HL-60 (cell line): ENCODE results near the gene ADAMTS14.

ENCODE experiments used
- DNase-seq, 2 experiments: peaks; one replicate each; pipeline ENCODE4 v3.0.0-alpha.2; 2010 to 2020; ENCODE audit warnings: low read depth in 1 of 2, low spot score in 1 of 2
- H3K27ac ChIP-seq: fragments of 250-450 bp; sonication (Bioruptor Pico); replicated peaks from 2 replicates; pipeline ENCODE4 v1.5.1; 2020; ENCODE audit warnings: mild to moderate bottlenecking, moderate library complexity
- H3K27me3 ChIP-seq: fragments of 250-450 bp; sonication (Bioruptor Pico); 2 replicates; pipeline ENCODE4 v1.5.1; 2021; ENCODE audit warnings: mild to moderate bottlenecking, moderate library complexity; ENCODE audit not compliant: insufficient read depth, poor library complexity, severe bottlenecking
- H3K4me3 ChIP-seq: replicated peaks from 2 replicates; pipeline ENCODE4 v1.5.1; 2011; ENCODE audit warnings: mild to moderate bottlenecking, control low read depth, low read length; ENCODE audit not compliant: insufficient read depth
- GABPA ChIP-seq: IDR thresholded peaks from 2 replicates; pipeline ENCODE4 v1.6.1; 2012; ENCODE audit warnings: low read depth
- POLR2AphosphoS5 ChIP-seq: IDR thresholded peaks from 2 replicates; pipeline ENCODE4 v1.6.1; 2012; ENCODE audit warnings: low read depth
- SPI1 ChIP-seq: IDR thresholded peaks from 2 replicates; pipeline ENCODE4 v1.6.1; 2012; ENCODE audit warnings: low read depth, mild to moderate bottlenecking, borderline replicate concordance
- TF ChIP-seq, protein P1 (sequence below): IDR thresholded peaks from one replicate; pipeline ENCODE4 v1.5.1; 2011; ENCODE audit warnings: low read length, control low read depth, inconsistent platforms; ENCODE audit not compliant: insufficient read depth
- TF ChIP-seq, protein P2 (sequence below): IDR thresholded peaks from 2 replicates; pipeline ENCODE4 v1.6.1; 2012; ENCODE audit warnings: low read depth; ENCODE audit not compliant: insufficient replicate concordance

Gene ADAMTS14

DNA sequence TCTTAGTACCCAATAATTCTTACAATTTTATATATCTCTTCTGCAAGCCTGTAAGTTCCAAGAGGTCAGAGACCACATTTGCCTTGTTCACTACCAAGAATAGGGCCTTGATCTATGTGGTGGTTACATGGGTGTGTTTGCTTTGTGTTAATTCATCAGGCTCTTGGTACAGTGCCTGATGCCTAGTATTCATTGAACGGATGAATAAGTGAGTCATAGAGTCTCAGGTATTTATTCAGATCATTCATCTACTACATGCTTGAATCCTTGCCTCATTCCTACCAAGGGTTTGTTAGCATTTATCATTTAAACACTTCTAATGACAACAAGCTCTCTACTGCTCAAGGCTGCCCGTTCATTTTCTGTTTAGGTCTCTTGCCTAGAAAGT is 132.1 kb downstream of the ADAMTS14 start:
- TF ChIP-seq GABPA (no peak), POLR2AphosphoS5 (no peak), SPI1 (no peak)
- TF ChIP-seq, protein P1, sequence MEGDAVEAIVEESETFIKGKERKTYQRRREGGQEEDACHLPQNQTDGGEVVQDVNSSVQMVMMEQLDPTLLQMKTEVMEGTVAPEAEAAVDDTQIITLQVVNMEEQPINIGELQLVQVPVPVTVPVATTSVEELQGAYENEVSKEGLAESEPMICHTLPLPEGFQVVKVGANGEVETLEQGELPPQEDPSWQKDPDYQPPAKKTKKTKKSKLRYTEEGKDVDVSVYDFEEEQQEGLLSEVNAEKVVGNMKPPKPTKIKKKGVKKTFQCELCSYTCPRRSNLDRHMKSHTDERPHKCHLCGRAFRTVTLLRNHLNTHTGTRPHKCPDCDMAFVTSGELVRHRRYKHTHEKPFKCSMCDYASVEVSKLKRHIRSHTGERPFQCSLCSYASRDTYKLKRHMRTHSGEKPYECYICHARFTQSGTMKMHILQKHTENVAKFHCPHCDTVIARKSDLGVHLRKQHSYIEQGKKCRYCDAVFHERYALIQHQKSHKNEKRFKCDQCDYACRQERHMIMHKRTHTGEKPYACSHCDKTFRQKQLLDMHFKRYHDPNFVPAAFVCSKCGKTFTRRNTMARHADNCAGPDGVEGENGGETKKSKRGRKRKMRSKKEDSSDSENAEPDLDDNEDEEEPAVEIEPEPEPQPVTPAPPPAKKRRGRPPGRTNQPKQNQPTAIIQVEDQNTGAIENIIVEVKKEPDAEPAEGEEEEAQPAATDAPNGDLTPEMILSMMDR = no peak
- TF ChIP-seq, protein P2, sequence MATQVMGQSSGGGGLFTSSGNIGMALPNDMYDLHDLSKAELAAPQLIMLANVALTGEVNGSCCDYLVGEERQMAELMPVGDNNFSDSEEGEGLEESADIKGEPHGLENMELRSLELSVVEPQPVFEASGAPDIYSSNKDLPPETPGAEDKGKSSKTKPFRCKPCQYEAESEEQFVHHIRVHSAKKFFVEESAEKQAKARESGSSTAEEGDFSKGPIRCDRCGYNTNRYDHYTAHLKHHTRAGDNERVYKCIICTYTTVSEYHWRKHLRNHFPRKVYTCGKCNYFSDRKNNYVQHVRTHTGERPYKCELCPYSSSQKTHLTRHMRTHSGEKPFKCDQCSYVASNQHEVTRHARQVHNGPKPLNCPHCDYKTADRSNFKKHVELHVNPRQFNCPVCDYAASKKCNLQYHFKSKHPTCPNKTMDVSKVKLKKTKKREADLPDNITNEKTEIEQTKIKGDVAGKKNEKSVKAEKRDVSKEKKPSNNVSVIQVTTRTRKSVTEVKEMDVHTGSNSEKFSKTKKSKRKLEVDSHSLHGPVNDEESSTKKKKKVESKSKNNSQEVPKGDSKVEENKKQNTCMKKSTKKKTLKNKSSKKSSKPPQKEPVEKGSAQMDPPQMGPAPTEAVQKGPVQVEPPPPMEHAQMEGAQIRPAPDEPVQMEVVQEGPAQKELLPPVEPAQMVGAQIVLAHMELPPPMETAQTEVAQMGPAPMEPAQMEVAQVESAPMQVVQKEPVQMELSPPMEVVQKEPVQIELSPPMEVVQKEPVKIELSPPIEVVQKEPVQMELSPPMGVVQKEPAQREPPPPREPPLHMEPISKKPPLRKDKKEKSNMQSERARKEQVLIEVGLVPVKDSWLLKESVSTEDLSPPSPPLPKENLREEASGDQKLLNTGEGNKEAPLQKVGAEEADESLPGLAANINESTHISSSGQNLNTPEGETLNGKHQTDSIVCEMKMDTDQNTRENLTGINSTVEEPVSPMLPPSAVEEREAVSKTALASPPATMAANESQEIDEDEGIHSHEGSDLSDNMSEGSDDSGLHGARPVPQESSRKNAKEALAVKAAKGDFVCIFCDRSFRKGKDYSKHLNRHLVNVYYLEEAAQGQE = no peak
- no peak overlapping the region for H3K4me3 ChIP-seq
- H3K27ac ChIP-seq = no peak overlapping the region
- DNase-seq = no peak
- H3K27me3 ChIP-seq = no peaks in the 10 kb centered on the region

DNA sequence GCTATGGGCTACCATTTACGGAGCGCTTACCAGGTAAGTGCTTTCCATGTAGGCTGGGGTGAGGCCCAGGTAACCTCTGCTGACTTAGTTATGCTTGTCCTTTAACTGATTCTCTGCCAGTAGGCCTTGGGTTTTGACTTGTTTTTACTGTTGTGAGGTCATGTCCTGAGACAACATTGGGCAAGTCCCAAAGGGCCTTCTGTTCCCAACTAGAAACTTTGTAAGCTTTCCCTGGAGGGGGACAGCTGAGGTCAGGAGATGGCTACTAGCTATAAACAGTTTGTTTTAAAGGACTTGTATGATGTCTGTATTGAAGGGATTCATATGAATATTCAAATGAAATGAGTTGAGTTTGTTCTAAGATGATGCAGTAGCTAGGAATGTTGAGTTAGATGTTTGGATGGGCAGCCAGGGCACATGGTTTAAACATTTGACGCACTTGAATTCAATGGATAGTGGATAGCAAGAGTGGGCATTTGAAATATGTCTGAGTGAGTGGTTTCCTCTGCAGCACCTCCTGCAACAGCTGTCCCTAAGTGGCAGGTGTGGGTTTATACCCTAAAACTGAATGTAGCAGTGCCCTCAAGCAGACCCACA is 133.4 kb downstream of the ADAMTS14 start:
- TF ChIP-seq, protein P2 = no peak
- TF ChIP-seq, protein P1 = no peak
- no peak for TF ChIP-seq POLR2AphosphoS5
- TF ChIP-seq SPI1 = no peak
- no peak for TF ChIP-seq GABPA
- Histone ChIP-seq H3K4me3 (no peak overlapping the region), H3K27me3 (no peaks in the 10 kb centered on the region), H3K27ac (no peak overlapping the region)
- DNase-seq = no peak

DNA sequence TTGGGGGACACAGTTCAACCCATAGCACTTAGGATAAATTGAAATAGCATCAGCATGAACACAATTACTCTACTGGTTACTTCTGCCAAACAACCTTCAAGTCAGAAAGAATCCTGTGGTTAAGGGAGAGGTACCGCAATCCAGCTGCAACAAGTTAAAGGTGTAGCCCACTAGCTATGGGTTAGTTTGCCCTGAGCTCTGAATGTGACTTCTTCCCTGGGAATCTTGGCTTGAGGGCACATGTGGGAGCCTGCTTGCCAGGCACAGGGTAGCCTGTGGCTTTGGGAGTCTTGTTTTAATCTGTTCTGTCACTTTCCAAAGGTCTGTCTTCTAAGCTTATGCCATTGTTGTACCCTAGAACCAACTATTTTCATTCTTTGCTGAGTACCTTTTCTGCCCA is 134.5 kb downstream of the ADAMTS14 start:
- Histone ChIP-seq H3K4me3 (no peak overlapping the region), H3K27me3 (no peaks in the 10 kb centered on the region), H3K27ac (no peak overlapping the region)
- no peak for DNase-seq
- TF ChIP-seq, protein P1 = no peak
- TF ChIP-seq GABPA (no peak), SPI1 (no peak), POLR2AphosphoS5 (no peak)
- TF ChIP-seq, protein P2 = no peak
